Transverse colon (tissue), 4 donors: ENCODE measurements around the gene LETM1. TPM values are rescaled to one million over a fixed set of nuclear protein-coding genes. Genes with fewer than 3 reads are reported as not detected.
"Not testable (repeated sequence)": the region's sequence is repeated elsewhere in the genome, so short reads cannot be mapped to it uniquely, and the experiment has no call there.

Experiments used
- DNase-seq: peaks from one replicate; pipeline ENCODE4 v3.0.0-alpha.2; 2019
- H3K27ac ChIP-seq, 4 donors: fragments of 200-600 bp; sonication (generic); 2 replicates each; pipeline ENCODE4 v1.5.1; 2016 to 2018; ENCODE audit warnings: inconsistent platforms in 4 of 4
- H3K27me3 ChIP-seq: fragments of 200-600 bp; sonication (generic); 2 replicates; pipeline ENCODE4 v1.5.1; 2017; ENCODE audit warnings: inconsistent platforms
- H3K36me3 ChIP-seq, 4 donors: fragments of 200-600 bp; sonication (generic); 2 replicates each; pipeline ENCODE4 v1.5.1; 2017 to 2019; ENCODE audit warnings: inconsistent platforms in 4 of 4
- H3K4me1 ChIP-seq, 4 donors: fragments of 200-600 bp; sonication (generic); 2 replicates each; pipeline ENCODE4 v1.5.1; 2017 to 2020; ENCODE audit warnings: inconsistent platforms in 4 of 4
- H3K4me3 ChIP-seq, 4 donors: fragments of 200-600 bp; sonication (generic); 1 replicate in 1 of 4; 2 replicates in 3 of 4; pipeline versions ENCODE4 v1.5.1 to v1.6.1; 2017 to 2019; ENCODE audit warnings: inconsistent platforms in 4 of 4
- H3K9me3 ChIP-seq, 2 donors: fragments of 200-600 bp; sonication (generic); 2 replicates each; pipeline ENCODE4 v1.5.1; 2017 to 2019; ENCODE audit warnings: inconsistent platforms in 2 of 2
- EP300 ChIP-seq: sonication (generic); formaldehyde crosslinking; IDR thresholded peaks from one replicate; pipeline ENCODE4 v1.6.1; 2017; ENCODE audit warnings: antibody characterized with exemption, low read depth
- POLR2A ChIP-seq: fragments of 450-650 bp; IDR thresholded peaks from one replicate; pipeline ENCODE4 v1.6.1; 2016; ENCODE audit warnings: antibody characterized with exemption, mild to moderate bottlenecking, moderate library complexity
- POLR2AphosphoS5 ChIP-seq, 3 donors: sonication (generic); formaldehyde crosslinking; IDR thresholded peaks; one replicate each; pipeline ENCODE4 v1.6.1; 2016; ENCODE audit warnings: antibody characterized with exemption in 3 of 3
- WGBS, 2 donors: methylation state at CpG; one replicate each; pipeline ENCODE4 v1.1.5; 2018; ENCODE audit warnings: low coverage in 1 of 2; 5-methylcytosine and 5-hydroxymethylcytosine counted together
- in situ Hi-C, 4 donors: fragments of 200-750 bp; cut with MboI; loops; one replicate each; pipeline versions ENCODE4 v1.15.0 to v1.15.1; 2017; ENCODE audit warnings: low sequenced_read_pairs in 3 of 4, low pct_ligation_motif_present in 1 of 4, low pct_unique_long_range_greater_than_20kb in 1 of 4
- intact Hi-C: fragments of 100-400 bp; cut with DNase I; formaldehyde crosslinking; loops from one replicate; pipeline ENCODE4 v1.15.1; 2023; ENCODE audit warnings: low total_unique reads
- total RNA-seq, 4 donors: library from RNA; depleted of rRNA; stranded (reverse); fragments of >200 nt; gene quantifications; one replicate each; pipeline ENCODE4 v1.1.0, GENCODE V29; 2016
- TF ChIP-seq, protein P1 (sequence below), 5 experiments: fragments of 200-600 bp in 3 of 5; fragments of 450-650 bp in 2 of 5; sonication (generic) in 3 of 5; IDR thresholded peaks; 1 replicate in 2 of 5; 2 replicates in 3 of 5; pipeline ENCODE4 v1.5.1; 2016 to 2017; ENCODE audit warnings: antibody characterized with exemption in 5 of 5, inconsistent platforms in 3 of 5, mild to moderate bottlenecking in 2 of 5, moderate library complexity in 1 of 5

LETM1 gene
- total RNA-seq, 4 donors from 2014 or later, result 173 to 469 (median 243) TPM

DNA sequence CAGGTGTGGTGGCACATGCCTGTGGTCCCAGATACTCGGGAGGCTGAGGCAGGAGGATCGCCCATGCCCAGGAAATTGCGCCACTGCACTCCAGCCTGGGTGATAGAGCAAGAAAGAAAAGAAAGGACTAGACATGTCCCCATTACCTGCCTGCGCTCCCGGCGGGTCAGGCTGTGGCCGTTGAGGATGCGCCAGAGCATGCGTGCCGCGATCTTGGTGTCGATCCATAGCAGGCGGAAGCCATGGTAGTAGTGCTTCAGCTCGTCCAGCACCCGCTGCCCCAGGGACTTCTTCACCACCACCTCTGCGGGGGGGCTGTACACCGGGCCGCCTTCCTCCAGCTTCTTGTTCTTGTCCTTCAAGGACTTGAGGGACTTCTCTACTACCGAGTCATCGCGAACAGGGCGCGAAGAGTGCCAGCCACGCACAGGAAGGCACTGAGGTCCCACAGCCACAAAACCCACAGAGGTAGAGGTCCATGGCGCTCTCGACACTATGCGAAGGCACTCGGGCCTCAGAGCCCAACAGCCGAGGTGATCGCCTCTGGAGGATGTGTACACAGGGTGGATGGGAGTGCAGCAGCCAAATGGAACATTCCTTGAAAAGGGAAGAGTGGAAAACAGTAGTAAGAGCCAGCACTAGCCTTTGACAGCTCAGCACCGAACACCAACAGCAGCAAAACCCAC, 14.6 kb downstream of the LETM1 start:
- no peak for TF ChIP-seq POLR2A
- 92 to 95% methylated on average over 11 to 31 of the region's 31 CpGs for WGBS, 2 donors
- Histone ChIP-seq H3K27ac (no peak overlapping the region), H3K9me3 (no peaks in the 10 kb centered on the region), H3K4me1 (peaks cover 0 to 9% (median 4%) of the 10 kb centered on the region in 4 donors), H3K4me3 (no peak overlapping the region), H3K36me3 (peaks cover 0 to 33% (median 14%) of the 10 kb centered on the region in 4 donors), H3K27me3 (no peaks in the 10 kb centered on the region)
- in situ Hi-C loops, result no loop called here
- intact Hi-C loops, result no loop called here
- no peak for DNase-seq

DNA sequence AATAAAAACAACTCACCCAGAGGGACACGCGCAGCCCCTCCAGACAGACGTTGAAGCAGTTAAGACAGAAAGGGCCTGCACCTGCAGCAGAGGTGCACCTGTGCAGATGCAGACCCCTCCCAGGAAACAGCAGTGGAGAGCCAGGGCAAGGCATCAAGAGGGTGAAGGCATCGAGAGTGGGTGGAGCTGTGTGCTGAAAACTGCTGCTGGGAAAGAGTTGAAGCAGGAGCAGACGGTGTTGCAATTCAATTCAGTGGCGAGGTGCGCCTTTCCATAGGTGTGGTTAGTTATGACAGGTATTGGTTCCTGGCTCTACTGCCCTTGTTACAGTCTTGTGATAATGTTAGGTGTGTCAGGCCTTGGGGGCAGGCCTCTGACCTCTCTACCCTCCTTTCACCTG, 16.7 kb downstream of the LETM1 start:
- peak; percentile 70 for DNase-seq
- in situ Hi-C loops, result no loop called here
- H3K36me3 ChIP-seq, result peaks cover 0 to 44% (median 21%) of the 10 kb centered on the region in 4 donors
- H3K27ac ChIP-seq, result peak overlapping the region; percentile 41 to 76 (median 62)
- TF ChIP-seq POLR2A (no peak), POLR2AphosphoS5 (IDR thresholded peaks at IDR 0.05) (peak in 2 of 3 donors; percentile 36 to 44), EP300 (no peak)
- TF ChIP-seq, protein P1, sequence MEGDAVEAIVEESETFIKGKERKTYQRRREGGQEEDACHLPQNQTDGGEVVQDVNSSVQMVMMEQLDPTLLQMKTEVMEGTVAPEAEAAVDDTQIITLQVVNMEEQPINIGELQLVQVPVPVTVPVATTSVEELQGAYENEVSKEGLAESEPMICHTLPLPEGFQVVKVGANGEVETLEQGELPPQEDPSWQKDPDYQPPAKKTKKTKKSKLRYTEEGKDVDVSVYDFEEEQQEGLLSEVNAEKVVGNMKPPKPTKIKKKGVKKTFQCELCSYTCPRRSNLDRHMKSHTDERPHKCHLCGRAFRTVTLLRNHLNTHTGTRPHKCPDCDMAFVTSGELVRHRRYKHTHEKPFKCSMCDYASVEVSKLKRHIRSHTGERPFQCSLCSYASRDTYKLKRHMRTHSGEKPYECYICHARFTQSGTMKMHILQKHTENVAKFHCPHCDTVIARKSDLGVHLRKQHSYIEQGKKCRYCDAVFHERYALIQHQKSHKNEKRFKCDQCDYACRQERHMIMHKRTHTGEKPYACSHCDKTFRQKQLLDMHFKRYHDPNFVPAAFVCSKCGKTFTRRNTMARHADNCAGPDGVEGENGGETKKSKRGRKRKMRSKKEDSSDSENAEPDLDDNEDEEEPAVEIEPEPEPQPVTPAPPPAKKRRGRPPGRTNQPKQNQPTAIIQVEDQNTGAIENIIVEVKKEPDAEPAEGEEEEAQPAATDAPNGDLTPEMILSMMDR (IDR thresholded peaks at IDR 0.05), result no peak
- intact Hi-C loops, result no loop called here
- 39 to 71% methylated on average over 4 to 7 of the region's 7 CpGs for WGBS, 2 donors
- no peaks in the 10 kb centered on the region for H3K27me3 ChIP-seq
- peaks cover 0 to 9% (median 4%) of the 10 kb centered on the region in 4 donors for H3K4me1 ChIP-seq
- H3K9me3 ChIP-seq, result no peaks in the 10 kb centered on the region
- H3K4me3 ChIP-seq, result no peak overlapping the region

DNA sequence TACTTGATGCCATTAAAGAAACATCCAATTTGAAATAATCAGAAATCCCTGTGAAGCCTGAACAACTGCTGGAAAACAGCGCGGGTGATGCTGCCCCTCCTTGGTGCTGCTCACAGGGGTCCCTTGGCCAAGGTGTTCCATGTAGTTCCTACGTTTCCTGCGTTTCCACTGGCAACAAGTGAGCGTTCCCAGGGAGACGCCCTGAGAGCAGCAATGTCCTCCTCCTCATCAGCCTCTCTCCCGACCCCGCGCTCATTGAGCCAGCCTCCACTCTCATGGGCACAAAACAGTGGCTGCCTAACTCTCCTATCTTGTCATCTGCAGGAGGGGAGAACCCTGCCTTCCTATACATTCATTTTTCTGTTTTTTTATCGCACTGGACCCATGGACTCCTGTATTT, 18.9 kb downstream of the LETM1 start:
- no peak overlapping the region for H3K27ac ChIP-seq
- TF ChIP-seq EP300 (no peak), POLR2A (no peak), POLR2AphosphoS5 (IDR thresholded peaks at IDR 0.05) (no peak)
- TF ChIP-seq, protein P1 (IDR thresholded peaks at IDR 0.05), result no peak
- intact Hi-C loops (loop anchor here (1.0 kb wide), 1 partner anchor 26 kb away; no protein-coding TSS in a partner anchor), in situ Hi-C loops (no loop called here)
- no peak for DNase-seq
- H3K4me1 ChIP-seq, result peaks cover 0 to 9% (median 4%) of the 10 kb centered on the region in 4 donors
- H3K27me3 ChIP-seq, result no peaks in the 10 kb centered on the region
- H3K4me3 ChIP-seq, result no peak overlapping the region
- no peaks in the 10 kb centered on the region for H3K9me3 ChIP-seq
- H3K36me3 ChIP-seq, result peaks cover 0 to 59% (median 25%) of the 10 kb centered on the region in 4 donors
- 95 to 96% methylated on average over 6 to 10 of the region's 10 CpGs for WGBS, 2 donors

DNA sequence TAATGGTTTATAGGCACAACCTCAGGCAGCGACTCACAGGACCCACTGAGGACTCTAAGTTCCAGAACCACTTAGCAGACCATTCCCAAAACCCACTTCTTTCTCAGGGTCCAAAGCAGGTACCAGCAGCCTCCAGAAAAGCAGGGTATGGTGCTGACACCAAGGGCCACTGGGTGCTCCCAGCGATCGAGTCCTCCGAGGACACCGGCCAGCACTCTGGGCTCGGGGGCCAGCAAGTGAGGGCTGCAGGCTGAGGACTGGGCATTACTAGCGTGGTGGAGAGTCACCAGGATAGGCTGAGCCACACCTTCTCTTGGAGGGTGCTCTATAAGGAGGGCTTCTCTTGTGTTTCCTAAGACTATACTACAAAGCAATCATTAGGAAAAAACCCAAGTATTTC, 19.3 kb downstream of the LETM1 start:
- Histone ChIP-seq H3K27me3 (no peaks in the 10 kb centered on the region), H3K36me3 (peaks cover 0 to 63% (median 27%) of the 10 kb centered on the region in 4 donors), H3K4me3 (no peak overlapping the region), H3K9me3 (no peaks in the 10 kb centered on the region), H3K4me1 (peaks cover 0 to 9% (median 4%) of the 10 kb centered on the region in 4 donors), H3K27ac (no peak overlapping the region)
- no peak for DNase-seq
- intact Hi-C loops (loop anchor here (1.0 kb wide), 1 partner anchor 27 kb away; no protein-coding TSS in a partner anchor), in situ Hi-C loops (no loop called here)
- no peak for TF ChIP-seq POLR2A
- TF ChIP-seq, protein P1 (IDR thresholded peaks at IDR 0.05), result no peak
- no peak for TF ChIP-seq EP300
- TF ChIP-seq POLR2AphosphoS5 (IDR thresholded peaks at IDR 0.05), result no peak
- 92% methylated on average over 7 of the region's 7 CpGs; no CpG with 5 or more reads in 1 of the 2 donors for WGBS, 2 donors

DNA sequence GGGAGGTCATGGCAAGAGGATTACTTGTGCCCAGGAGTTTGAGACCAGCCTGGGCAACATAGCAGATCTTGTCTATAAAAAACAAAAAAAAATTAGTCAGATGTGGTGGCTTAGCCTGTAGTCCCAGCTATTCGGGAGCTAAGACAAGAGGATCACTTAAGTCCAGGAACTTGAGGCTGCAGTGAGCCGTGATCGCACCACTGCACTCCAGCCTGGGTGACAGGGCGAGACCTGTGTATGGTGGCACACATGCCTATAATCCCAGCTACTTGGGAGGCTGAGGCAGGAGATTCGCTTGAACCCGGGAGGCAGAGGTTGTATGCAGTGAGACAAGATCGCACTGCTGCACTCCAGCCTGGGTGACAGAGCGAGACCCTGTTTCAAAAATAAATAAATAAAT, 20.1 kb downstream of the LETM1 start:
- H3K9me3 ChIP-seq, in situ Hi-C loops, DNase-seq, H3K27me3 ChIP-seq, H3K4me1 ChIP-seq, H3K27ac ChIP-seq, intact Hi-C loops, H3K4me3 ChIP-seq: not testable (repeated sequence)
- WGBS, 2 donors, result 97 to 98% methylated on average over 5 to 8 of the region's 8 CpGs
- peaks cover 0 to 71% (median 28%) of the 10 kb centered on the region in 4 donors for H3K36me3 ChIP-seq
